Cardiac fibroblast (primary cell): ENCODE measurements around the gene DCXR.

Experiments
- DNase-seq, 2 donors: peaks; one replicate each; pipeline versions ENCODE4 v3.0.0 to v3.0.0-alpha.2; 2010; ENCODE audit warnings: low read depth in 2 of 2
- H3K4me3 ChIP-seq, 2 donors: replicated peaks in 1 of 2; 1 replicate in 1 of 2; 2 replicates in 1 of 2; pipeline ENCODE4 v1.5.1; 2011; ENCODE audit warnings: low read depth in 2 of 2, low read length in 2 of 2, mild to moderate bottlenecking in 2 of 2, moderate library complexity in 1 of 2
- TF ChIP-seq, protein P1 (sequence below): IDR thresholded peaks from one replicate; pipeline ENCODE4 v1.5.1; 2011; ENCODE audit warnings: low read depth, mild to moderate bottlenecking, low read length, inconsistent platforms

Gene DCXR

DNA sequence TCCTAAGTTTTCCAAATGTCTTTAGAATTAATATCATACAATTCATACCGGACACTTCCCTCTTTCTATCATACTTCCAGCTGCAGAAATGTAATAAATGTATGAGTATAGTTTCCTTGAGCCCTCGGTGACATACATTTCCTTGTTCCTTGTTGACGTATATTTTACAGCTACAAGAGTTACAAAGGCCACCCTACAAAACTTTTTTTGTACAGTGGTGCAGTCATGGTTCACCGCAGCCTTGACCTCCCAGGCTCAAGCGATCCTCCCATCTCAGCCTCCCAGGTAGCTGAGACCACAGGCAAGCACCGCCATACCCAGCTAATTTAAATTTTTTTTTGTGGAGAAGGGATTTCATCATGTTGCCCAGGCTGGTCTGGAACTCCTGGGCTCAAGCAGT, 35.3 kb upstream of the DCXR start:
- TF ChIP-seq, protein P1, sequence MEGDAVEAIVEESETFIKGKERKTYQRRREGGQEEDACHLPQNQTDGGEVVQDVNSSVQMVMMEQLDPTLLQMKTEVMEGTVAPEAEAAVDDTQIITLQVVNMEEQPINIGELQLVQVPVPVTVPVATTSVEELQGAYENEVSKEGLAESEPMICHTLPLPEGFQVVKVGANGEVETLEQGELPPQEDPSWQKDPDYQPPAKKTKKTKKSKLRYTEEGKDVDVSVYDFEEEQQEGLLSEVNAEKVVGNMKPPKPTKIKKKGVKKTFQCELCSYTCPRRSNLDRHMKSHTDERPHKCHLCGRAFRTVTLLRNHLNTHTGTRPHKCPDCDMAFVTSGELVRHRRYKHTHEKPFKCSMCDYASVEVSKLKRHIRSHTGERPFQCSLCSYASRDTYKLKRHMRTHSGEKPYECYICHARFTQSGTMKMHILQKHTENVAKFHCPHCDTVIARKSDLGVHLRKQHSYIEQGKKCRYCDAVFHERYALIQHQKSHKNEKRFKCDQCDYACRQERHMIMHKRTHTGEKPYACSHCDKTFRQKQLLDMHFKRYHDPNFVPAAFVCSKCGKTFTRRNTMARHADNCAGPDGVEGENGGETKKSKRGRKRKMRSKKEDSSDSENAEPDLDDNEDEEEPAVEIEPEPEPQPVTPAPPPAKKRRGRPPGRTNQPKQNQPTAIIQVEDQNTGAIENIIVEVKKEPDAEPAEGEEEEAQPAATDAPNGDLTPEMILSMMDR: no peak
- no peak for DNase-seq

DNA sequence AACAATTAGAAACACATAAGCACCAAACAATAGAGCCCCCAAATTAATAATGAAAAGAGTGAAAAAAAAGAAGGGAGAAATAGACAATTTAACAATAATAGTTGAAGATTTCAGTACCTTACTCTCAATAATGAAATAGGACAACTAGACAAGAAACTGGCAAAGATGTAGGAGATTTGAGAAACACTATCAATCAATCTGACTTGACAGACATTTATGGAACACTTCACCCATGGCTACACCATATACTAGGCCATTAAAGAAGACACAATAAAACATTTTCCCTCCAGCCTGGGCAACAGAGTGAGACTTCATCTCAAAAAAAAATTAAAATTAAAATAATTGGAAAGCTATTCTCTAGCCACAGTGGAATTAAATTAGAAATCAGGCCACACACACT, 33.1 kb upstream of the DCXR start:
- H3K4me3 ChIP-seq: no peak overlapping the region
- TF ChIP-seq, protein P1: no peak
- DNase-seq: no peak

More for the DNA sequence above, 35.3 kb upstream of the DCXR start:
- H3K4me3 ChIP-seq: no peak overlapping the region

DNA sequence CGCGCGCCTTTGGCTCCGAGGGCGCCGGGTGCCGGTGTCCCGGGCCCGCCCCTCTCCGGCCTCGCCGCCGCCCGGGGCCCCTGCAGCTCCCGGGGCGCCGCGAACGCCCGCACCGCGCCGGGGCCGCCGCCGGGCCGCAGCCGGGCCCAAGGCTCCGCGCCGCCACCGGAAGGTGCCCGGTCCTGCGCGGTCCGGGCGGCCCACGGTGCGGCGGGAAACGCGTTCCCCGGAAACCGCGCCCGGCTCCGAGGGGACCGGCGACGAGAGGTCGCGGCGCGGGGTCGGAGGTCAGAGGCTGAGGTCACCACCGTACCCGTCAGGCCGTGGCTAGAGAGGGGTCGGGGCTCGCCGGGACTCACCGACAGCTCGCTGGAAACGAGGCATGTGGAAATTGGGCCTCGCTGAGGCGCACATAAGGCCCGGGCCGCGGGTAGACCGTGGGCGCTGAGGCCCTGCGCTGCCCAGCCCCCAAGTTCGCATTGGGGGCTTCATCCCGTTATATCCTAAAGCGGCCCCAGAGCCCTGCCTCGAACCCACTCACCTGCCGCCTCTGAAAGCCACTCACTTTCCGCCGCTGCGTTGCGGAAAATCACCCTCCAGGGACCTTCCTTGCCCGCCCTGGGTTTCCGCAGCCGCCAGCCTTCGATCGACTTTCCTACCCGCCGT, 28.3 kb upstream of the DCXR start, which contains the start of gene DUS1L:
TSS of gene DUS1L (minus strand) at position 167 of the 666 bp plus-strand sequence. CDS start 745 bp downstream, outside the sequence.
- H3K4me3 ChIP-seq: peak within 1 kb of the TSS; percentile 78 to 86
- TF ChIP-seq, protein P1: no peak
- peak; percentile 54 to 67 for DNase-seq

DNA sequence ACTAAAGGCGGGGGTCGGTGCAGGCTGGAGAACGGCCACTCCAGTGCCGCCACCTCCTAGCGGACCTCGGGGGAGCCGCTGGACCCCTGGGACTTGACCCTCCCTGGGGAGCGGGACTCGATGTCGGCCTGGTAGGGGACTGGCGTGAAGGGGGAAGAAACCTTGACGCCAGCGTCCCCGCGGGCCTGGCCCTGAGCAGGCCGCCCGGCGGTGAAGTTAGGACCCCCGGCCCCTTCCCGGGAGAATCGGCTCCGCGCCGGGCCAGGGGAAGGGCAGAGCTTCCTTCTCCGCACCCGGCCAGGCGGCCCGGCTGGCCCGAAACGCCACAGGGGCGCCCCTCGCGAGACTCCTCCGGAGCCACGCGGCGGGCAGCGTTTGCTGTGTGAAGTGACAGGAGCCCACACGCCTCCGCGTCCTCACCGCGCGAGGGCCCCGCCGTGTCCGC, 27.7 kb upstream of the DCXR start:
- DNase-seq: no peak
- H3K4me3 ChIP-seq: peak overlapping the region; percentile 78 to 86
- TF ChIP-seq, protein P1: no peak

DNA sequence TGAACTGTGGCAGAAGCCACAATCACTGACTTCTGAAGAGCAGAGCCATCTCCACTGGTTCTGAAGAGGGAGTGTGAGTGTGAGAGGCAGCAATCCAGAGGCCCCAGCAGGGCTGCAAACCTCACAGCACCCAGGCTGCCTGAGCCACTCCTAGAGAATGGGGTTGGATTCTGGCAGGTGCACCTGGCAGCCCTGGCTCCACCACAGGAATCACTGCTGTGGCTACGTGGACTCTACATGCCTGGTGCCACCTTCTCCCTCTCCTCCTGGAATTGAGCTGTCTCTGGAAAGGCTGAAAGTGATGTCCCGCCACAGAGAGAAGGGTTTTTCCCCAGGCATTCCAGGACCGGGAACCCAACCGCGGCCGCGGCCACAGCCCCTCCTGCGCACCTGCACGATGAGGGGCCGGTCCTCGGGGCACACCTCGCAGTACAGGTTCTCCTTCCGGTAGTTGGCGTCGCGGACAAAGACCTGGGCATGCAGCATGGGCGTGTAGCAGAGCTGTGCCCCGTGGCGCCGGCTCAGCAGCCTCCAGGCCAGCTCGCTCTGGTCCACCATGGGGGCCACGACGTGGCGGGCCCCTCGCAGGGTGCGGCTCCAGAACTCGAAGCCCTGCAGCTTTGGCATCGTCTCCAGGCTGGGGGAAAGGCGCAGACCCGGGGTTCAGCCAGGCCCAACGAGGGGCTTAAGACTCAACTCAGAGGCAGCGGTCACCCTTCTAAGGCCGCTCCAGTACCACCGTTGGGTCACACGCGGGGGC, 27.1 kb upstream of the DCXR start:
- H3K4me3 ChIP-seq: peak overlapping the region; percentile 78 to 86
- TF ChIP-seq, protein P1: no peak
- DNase-seq: no peak

DNA sequence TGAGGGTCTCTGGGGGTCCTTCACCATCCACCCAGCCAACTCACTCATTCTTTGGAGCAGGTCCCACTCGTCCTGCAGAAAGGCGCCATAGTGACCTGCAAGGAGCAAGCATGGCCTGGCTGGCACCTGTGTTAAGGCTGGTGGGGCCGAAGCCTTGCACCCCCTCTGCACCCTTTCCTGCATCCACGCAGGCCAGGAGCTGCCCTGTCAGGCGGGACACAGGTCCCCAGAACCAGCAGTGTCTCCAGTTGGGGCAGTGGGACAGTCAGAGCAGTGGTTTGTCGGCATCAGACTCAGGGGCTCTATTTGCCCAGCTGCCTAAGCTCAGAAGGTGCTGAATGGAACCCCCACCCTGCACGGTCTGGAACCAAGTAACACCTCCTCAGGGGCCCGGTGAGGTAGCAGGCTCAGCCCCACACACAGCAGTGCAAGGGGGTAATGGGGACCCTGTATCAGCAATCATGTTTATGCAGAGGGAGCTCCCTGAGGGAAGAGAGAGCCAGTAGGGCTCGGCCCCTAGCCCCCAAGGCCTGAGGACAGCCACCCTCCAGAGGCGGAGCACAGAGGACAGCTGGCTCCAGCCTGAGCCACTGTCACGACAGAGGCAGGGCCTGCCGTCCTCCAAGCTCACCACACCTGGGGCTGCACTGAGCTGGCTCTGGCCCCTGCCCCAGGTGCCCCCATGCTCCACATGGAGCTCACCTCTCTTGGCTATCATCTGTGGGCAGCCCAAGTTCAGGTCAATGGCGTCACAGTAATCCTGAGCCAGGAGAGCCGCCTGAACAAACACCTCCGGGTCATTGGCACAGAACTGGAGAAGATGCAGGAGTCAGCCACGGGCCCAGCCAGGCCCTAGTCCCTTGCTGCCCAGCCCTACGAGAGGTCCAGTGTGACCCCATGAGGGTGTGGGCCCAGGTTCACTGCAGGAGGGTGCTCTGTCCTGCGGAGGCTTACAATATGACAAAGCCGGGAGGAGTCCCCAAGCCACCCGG, 26.2 kb upstream of the DCXR start:
- DNase-seq: no peak
- H3K4me3 ChIP-seq: peak overlapping the region in 1 of 2 donors; percentile 86
- TF ChIP-seq, protein P1: no peak
